Measurements from ENCODE around the gene KIF26A. TPM values are rescaled to one million over a fixed set of nuclear protein-coding genes. Genes with fewer than 3 reads are reported as not detected.

The KIF26A gene
- total and polyA plus RNA-seq, 2 of the 4 experiments (the other 2 are of a cell fraction), result not detected

- intact Hi-C loops (cut with micrococcal nuclease) (no loop called here), dilution Hi-C loops (cut with HindIII; ENCODE audit: low sequenced_read_pairs, unreplicated experiment) (no loop called here), in situ Hi-C loops (cut with MboI; ENCODE audit: low sequenced_read_pairs) (no loop called here)
- Histone ChIP-seq H3K4me1 (ENCODE audit: control insufficient read depth, insufficient read depth, low read length) (no peaks in the 10 kb centered on the region), H3K9me3 (ENCODE audit: control insufficient read depth, insufficient read depth, low read length) (peaks cover 45% of the 10 kb centered on the region), H4K8ac (ENCODE audit: low read depth in 2 of 2, low read length in 2 of 2) (no peak overlapping the region), H3K4me3 (ENCODE audit: insufficient read depth, low read depth, low read length) (no peak overlapping the region), H3K18ac (ENCODE audit: low read depth, low read length) (no peak overlapping the region), H2BK5ac (ENCODE audit: low read depth, low read length, poor library complexity, severe bottlenecking) (no peak overlapping the region), H4K5ac (ENCODE audit: low read depth, low read length) (no peak overlapping the region), H3K27me3 (ENCODE audit: control insufficient read depth, insufficient read depth, low read length) (no peaks in the 10 kb centered on the region), H2BK20ac (ENCODE audit: low read depth, low read length) (no peak overlapping the region), H3K14ac (replicated peaks; ENCODE audit: low read depth, low read length) (no peak overlapping the region), H3K9ac (ENCODE audit: low read depth, low read length) (no peak overlapping the region), H4K91ac (ENCODE audit: insufficient read depth, low read depth, low read length) (no peak overlapping the region), H2AK5ac (ENCODE audit: low read depth, low read length) (no peak overlapping the region), H3K36me3 (ENCODE audit: control insufficient read depth, insufficient read depth, low read length) (no peaks in the 10 kb centered on the region), H3K4ac (ENCODE audit: low read depth, low read length) (no peak overlapping the region), H3K9me1 (ENCODE audit: insufficient read depth, low read length) (no peaks in the 10 kb centered on the region), H2AK9ac (replicated peaks; ENCODE audit: low read depth, low read length, poor library complexity) (no peak overlapping the region), H2BK15ac (ENCODE audit: low read depth, low read length) (no peak overlapping the region), H3K23ac (ENCODE audit: low read depth, low read length) (no peak overlapping the region), H4K20me1 (ENCODE audit: insufficient read depth, low read length) (no peaks in the 10 kb centered on the region), H3K79me1 (ENCODE audit: low read depth in 1 of 2, low read length in 2 of 2) (no peaks in the 10 kb centered on the region), H3K27ac (ENCODE audit: insufficient read depth, low read length) (no peak overlapping the region), H3K4me2 (ENCODE audit: low read depth, low read length) (no peak overlapping the region), H2AFZ (replicated peaks; ENCODE audit: low read length, poor library complexity) (no peak overlapping the region), H3K56ac (ENCODE audit: extremely low read depth, insufficient read depth, low read length) (no peak overlapping the region), H2BK120ac (ENCODE audit: low read depth, low read length) (no peak overlapping the region)
- TF ChIP-seq CHD1 (IDR thresholded peaks at IDR 0.05; ENCODE audit: low read depth, low read length) (no peak), ELK1 (IDR thresholded peaks at IDR 0.05; ENCODE audit: borderline replicate concordance, low read depth, low read length) (no peak), MAZ (IDR thresholded peaks at IDR 0.05; ENCODE audit: borderline replicate concordance, low read depth, low read length) (no peak), NFE2L2 (IDR thresholded peaks at IDR 0.05; ENCODE audit: low read depth, low read length) (no peak), RCOR1 (IDR thresholded peaks at IDR 0.05; ENCODE audit: insufficient replicate concordance, low read length) (no peak), CTCF (conservative IDR thresholded peaks at IDR 0.05; ENCODE audit: low read depth, low read length) (no peak), BHLHE40 (IDR thresholded peaks at IDR 0.05; ENCODE audit: low read depth, low read length) (no peak), RFX5 (IDR thresholded peaks at IDR 0.05; ENCODE audit: low read depth, low read length) (no peak), CEBPB (IDR thresholded peaks at IDR 0.05; ENCODE audit: low read depth, low read length) (no peak), MXI1 (IDR thresholded peaks at IDR 0.05; ENCODE audit: borderline replicate concordance, low read depth, low read length) (no peak), SMC3 (IDR thresholded peaks at IDR 0.05; ENCODE audit: low read depth, low read length) (no peak), RAD21 (IDR thresholded peaks at IDR 0.05; ENCODE audit: low read length) (no peak)
- TF ChIP-seq, protein P1, sequence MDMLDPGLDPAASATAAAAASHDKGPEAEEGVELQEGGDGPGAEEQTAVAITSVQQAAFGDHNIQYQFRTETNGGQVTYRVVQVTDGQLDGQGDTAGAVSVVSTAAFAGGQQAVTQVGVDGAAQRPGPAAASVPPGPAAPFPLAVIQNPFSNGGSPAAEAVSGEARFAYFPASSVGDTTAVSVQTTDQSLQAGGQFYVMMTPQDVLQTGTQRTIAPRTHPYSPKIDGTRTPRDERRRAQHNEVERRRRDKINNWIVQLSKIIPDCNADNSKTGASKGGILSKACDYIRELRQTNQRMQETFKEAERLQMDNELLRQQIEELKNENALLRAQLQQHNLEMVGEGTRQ (IDR thresholded peaks at IDR 0.05; ENCODE audit: low read depth, low read length), result no peak
- BruUV-seq (replicated peaks), result no TSS peak
- no peak for ATAC-seq (ENCODE audit: low read depth)
- WGBS, 2 experiments (ENCODE audit: extremely low coverage in 2 of 2, insufficient read length in 1 of 2), result 72% methylated on average over 9 of the region's 16 CpGs; no CpG with 5 or more reads in 1 of the 2 experiments
- CTCF ChIA-PET, result no interaction called here
- no peak for DNase-seq
- POLR2A ChIA-PET (ENCODE audit: unreplicated experiment), result no interaction called here
These were observed 57.0 kb downstream of the KIF26A start for GRCh38 chr14:104195361-104195760.

Measured in IMR-90 (cell line).